Mononuclear cell (primary cell): ENCODE data around the gene TMEM190. TPM values are rescaled to one million over a fixed set of nuclear protein-coding genes. Genes with fewer than 3 reads are reported as not detected.

Experiments
- H3K27me3 ChIP-seq: 2 replicates; pipeline ENCODE4 v1.6.0; 2011; ENCODE audit warnings: low read length, control low read depth; ENCODE audit not compliant: insufficient read depth
- H3K4me1 ChIP-seq: 2 replicates; pipeline ENCODE4 v1.5.1; 2011; ENCODE audit warnings: mild to moderate bottlenecking, low read length, control low read depth; ENCODE audit not compliant: insufficient read depth
- H3K4me3 ChIP-seq: 2 replicates; pipeline ENCODE4 v1.5.1; 2011; ENCODE audit warnings: mild to moderate bottlenecking, low read length, moderate library complexity
- H3K9me3 ChIP-seq: 2 replicates; pipeline ENCODE4 v1.5.1; 2011; ENCODE audit warnings: low read depth, mild to moderate bottlenecking, control low read depth, low read length
- total RNA-seq: library from RNA; depleted of rRNA; stranded (reverse); fragments of >200 nt; gene quantifications from one replicate; pipeline ENCODE4 v1.2.3, GENCODE V29; 2012

TMEM190 gene
- total RNA-seq, 1 donor = not detected

GRCh38 chr19:55358943-55359908, 17.4 kb upstream of the TMEM190 start:
- Histone ChIP-seq H3K27me3 (peaks cover 8% of the 10 kb centered on the region), H3K9me3 (no peaks in the 10 kb centered on the region), H3K4me3 (no peak overlapping the region), H3K4me1 (no peaks in the 10 kb centered on the region)

- Histone ChIP-seq H3K4me3 (no peak overlapping the region), H3K27me3 (peaks cover under 1% of the 10 kb centered on the region), H3K4me1 (no peaks in the 10 kb centered on the region), H3K9me3 (no peaks in the 10 kb centered on the region)
Measured at GRCh38 chr19:55360902-55361301, 15.7 kb upstream of the TMEM190 start.

- no peak overlapping the region for H3K4me3 ChIP-seq
- no peaks in the 10 kb centered on the region for H3K4me1 ChIP-seq
- no peaks in the 10 kb centered on the region for H3K27me3 ChIP-seq
- H3K9me3 ChIP-seq = no peaks in the 10 kb centered on the region
Measured at GRCh38 chr19:55362174-55362989, 14.2 kb upstream of the TMEM190 start.

GRCh38 chr19:55362990-55363716, 13.5 kb upstream of the TMEM190 start, which contains the start of gene GARIN5B:
TSS of gene GARIN5B (minus strand) at chr19:55363260. CDS start at chr19:55363066, 194 bp downstream.
- no peaks in the 10 kb centered on the region for H3K27me3 ChIP-seq
- no peaks in the 10 kb centered on the region for H3K9me3 ChIP-seq
- H3K4me3 ChIP-seq = no peak within 1 kb of the TSS
- H3K4me1 ChIP-seq = no peaks in the 10 kb centered on the region

GRCh38 chr19:55365245-55365644, 11.4 kb upstream of the TMEM190 start:
- Histone ChIP-seq H3K4me1 (peaks cover 6% of the 10 kb centered on the region), H3K9me3 (no peaks in the 10 kb centered on the region), H3K27me3 (peaks cover 14% of the 10 kb centered on the region), H3K4me3 (no peak overlapping the region)

GRCh38 chr19:55365964-55366363, 10.7 kb upstream of the TMEM190 start:
- Histone ChIP-seq H3K27me3 (peaks cover 19% of the 10 kb centered on the region), H3K4me1 (peaks cover 6% of the 10 kb centered on the region), H3K4me3 (no peak overlapping the region), H3K9me3 (no peaks in the 10 kb centered on the region)

- Histone ChIP-seq H3K4me1 (peaks cover 6% of the 10 kb centered on the region), H3K27me3 (peaks cover 23% of the 10 kb centered on the region), H3K4me3 (no peak overlapping the region)
Measured at GRCh38 chr19:55366790-55367189, 9.8 kb upstream of the TMEM190 start.

GRCh38 chr19:55368106-55368505, 8.5 kb upstream of the TMEM190 start:
- Histone ChIP-seq H3K4me1 (peaks cover 6% of the 10 kb centered on the region), H3K27me3 (peaks cover 33% of the 10 kb centered on the region), H3K4me3 (no peak overlapping the region), H3K9me3 (no peaks in the 10 kb centered on the region)

More at GRCh38 chr19:55366790-55367189, 9.8 kb upstream of the TMEM190 start:
- H3K9me3 ChIP-seq = no peaks in the 10 kb centered on the region

- H3K4me1 ChIP-seq = peaks cover 6% of the 10 kb centered on the region
- no peaks in the 10 kb centered on the region for H3K9me3 ChIP-seq
- H3K27me3 ChIP-seq = peaks cover 33% of the 10 kb centered on the region
- no peak overlapping the region for H3K4me3 ChIP-seq
Measured at GRCh38 chr19:55368701-55369563, 7.7 kb upstream of the TMEM190 start.

- peaks cover 33% of the 10 kb centered on the region for H3K27me3 ChIP-seq
- H3K4me1 ChIP-seq = peaks cover 6% of the 10 kb centered on the region
- H3K9me3 ChIP-seq = no peaks in the 10 kb centered on the region
- H3K4me3 ChIP-seq = no peak overlapping the region
Measured at GRCh38 chr19:55369653-55370304, 6.8 kb upstream of the TMEM190 start.

GRCh38 chr19:55370305-55370988, 6.2 kb upstream of the TMEM190 start, which contains the start of gene IL11:
TSS of gene IL11 (minus strand) at chr19:55370463. CDS start at chr19:55370310, 153 bp downstream.
- Histone ChIP-seq H3K4me3 (no peak within 1 kb of the TSS), H3K9me3 (no peaks in the 10 kb centered on the region), H3K4me1 (peaks cover 6% of the 10 kb centered on the region), H3K27me3 (peaks cover 36% of the 10 kb centered on the region)

GRCh38 chr19:55372316-55373081, 4.1 kb upstream of the TMEM190 start:
- Histone ChIP-seq H3K9me3 (no peaks in the 10 kb centered on the region), H3K4me3 (no peak overlapping the region), H3K4me1 (peaks cover 6% of the 10 kb centered on the region), H3K27me3 (peaks cover 42% of the 10 kb centered on the region)
